Activated effector memory CD4-positive, alpha-beta T cell treated with Interleukin-2 at 50 U/mL for 16 hours (primary cell): ENCODE measurements around the gene ITGAX.

Experiments used
- DNase-seq: peaks from one replicate; pipeline ENCODE4 v3.0.0-alpha.2; 2020

ITGAX gene

GRCh38 chr16:31376705-31377104 lies 21.7 kb downstream of the ITGAX start:
- DNase-seq, result no peak

- no peak for DNase-seq
These were observed 22.4 kb downstream of the ITGAX start for GRCh38 chr16:31377210-31377903.

GRCh38 chr16:31380201-31380600 lies 25.2 kb downstream of the ITGAX start:
- DNase-seq, result no peak

GRCh38 chr16:31382485-31383161 lies 27.6 kb downstream of the ITGAX start:
- DNase-seq, result peak; percentile 27

- no peak for DNase-seq
These were observed 30.7 kb downstream of the ITGAX start for GRCh38 chr16:31385680-31386079.

GRCh38 chr16:31386157-31386984 lies 31.4 kb downstream of the ITGAX start:
- no peak for DNase-seq

- no peak for DNase-seq
These were observed 33.6 kb downstream of the ITGAX start for GRCh38 chr16:31388535-31388934.

GRCh38 chr16:31390504-31391041 lies 35.6 kb downstream of the ITGAX start:
- DNase-seq, result no peak

- no peak for DNase-seq
These were observed 38.1 kb downstream of the ITGAX start, which contains the start of gene ITGAD for GRCh38 chr16:31393056-31393455. Gene ITGAD, plus strand, starts transcription at chr16:31393335. Its CDS starts 26 bp downstream, at chr16:31393361.

GRCh38 chr16:31395647-31396046 lies 40.7 kb downstream of the ITGAX start:
- no peak for DNase-seq

- no peak for DNase-seq
These were observed 42.2 kb downstream of the ITGAX start for GRCh38 chr16:31397096-31397660.

- DNase-seq, result no peak
These were observed 42.7 kb downstream of the ITGAX start for GRCh38 chr16:31397701-31398100.

- DNase-seq, result no peak
These were observed 45.2 kb downstream of the ITGAX start for GRCh38 chr16:31400191-31400590.

- no peak for DNase-seq
These were observed 46.5 kb downstream of the ITGAX start for GRCh38 chr16:31401436-31401835.

- no peak for DNase-seq
These were observed 47.7 kb downstream of the ITGAX start for GRCh38 chr16:31402687-31403086.

GRCh38 chr16:31403590-31404352 lies 48.8 kb downstream of the ITGAX start:
- DNase-seq, result no peak

GRCh38 chr16:31404353-31405064 lies 49.5 kb downstream of the ITGAX start:
- no peak for DNase-seq

GRCh38 chr16:31407406-31407805 lies 52.4 kb downstream of the ITGAX start:
- no peak for DNase-seq

GRCh38 chr16:31409433-31409832 lies 54.5 kb downstream of the ITGAX start:
- no peak for DNase-seq

- no peak for DNase-seq
These were observed 55.1 kb downstream of the ITGAX start for GRCh38 chr16:31410082-31410481.

- DNase-seq, result no peak
These were observed 56.3 kb downstream of the ITGAX start for GRCh38 chr16:31411024-31411844.
